H1 (cell line): Measurements from ENCODE around the gene TOMM40. TPM values are rescaled to one million over a fixed set of nuclear protein-coding genes. Genes with fewer than 3 reads are reported as not detected.

Experiments
- EP300 ChIP-seq, 2 experiments: IDR thresholded peaks; 1 replicate in 1 of 2; 2 replicates in 1 of 2; pipeline ENCODE4 v1.6.1; 2011 to 2012; ENCODE audit warnings: low read depth in 2 of 2, low read length in 2 of 2, mild to moderate bottlenecking in 2 of 2, borderline replicate concordance in 1 of 2, inconsistent platforms in 1 of 2, moderate library complexity in 1 of 2
- KDM5A ChIP-seq: fragments of 200-600 bp; IDR thresholded peaks from 2 replicates; pipeline ENCODE4 v1.7.1; 2012; ENCODE audit warnings: mild to moderate bottlenecking, low read length, inconsistent platforms, mixed read lengths
- NRF1 ChIP-seq: IDR thresholded peaks from 2 replicates; pipeline ENCODE4 v1.6.1; 2011; ENCODE audit warnings: mild to moderate bottlenecking, low read depth, low read length, improper control_type of control experiment
- RNF2 ChIP-seq: fragments of 200-900, 300-1000 bp; sonication (generic); IDR thresholded peaks from 2 replicates; pipeline ENCODE4 v1.7.1; 2016; ENCODE audit warnings: borderline replicate concordance, low read depth, mild to moderate bottlenecking, antibody characterized with exemption, low read length; ENCODE audit not compliant: poor library complexity, severe bottlenecking; ENCODE audit errors: missing control alignments
- SIRT6 ChIP-seq: IDR thresholded peaks from one replicate; pipeline ENCODE4 v1.7.1; 2012; ENCODE audit warnings: low read length, inconsistent platforms
- SP2 ChIP-seq: IDR thresholded peaks from 2 replicates; pipeline ENCODE4 v1.6.1; 2012; ENCODE audit warnings: mild to moderate bottlenecking, low read length, inconsistent platforms
- TBP ChIP-seq: IDR thresholded peaks from 2 replicates; pipeline ENCODE4 v1.6.1; 2011; ENCODE audit warnings: low read depth, low read length, improper control_type of control experiment
- polyA plus RNA-seq, 7 experiments: library from polyadenylated mRNA; depleted of rRNA in 3 of 7; stranded (reverse) in 5 of 7; unstranded in 2 of 7; fragments of >200 nt in 5 of 7; fragments of 200-250 nt in 2 of 7; gene quantifications; 1 replicate in 5 of 7; 2 replicates in 1 of 7; 4 replicates in 1 of 7; pipeline versions ENCODE4 v1.2.1 to v1.2.3, GENCODE V29; 2011 to 2013; ENCODE audit warnings: missing spikeins in 2 of 7, mixed read lengths in 2 of 7
- total RNA-seq: library from RNA; stranded (reverse); fragmentation: NEBNext Ultra II Directional; extraction: Animal tissue kit (Norgen Biotek cat#: 25700); gene quantifications from 2 replicates; pipeline ENCODE4 v1.2.1, GENCODE V29; 2021

Gene TOMM40
- total and polyA plus RNA-seq, 2 of the 8 experiments (the other 6 are each of a cell fraction or from before 2014, with no cell fraction given), result 154 to 179 TPM

GRCh38 chr19:44939668-44940067, 48.6 kb downstream of the TOMM40 start (continued):
- TF ChIP-seq RNF2 (no peak), SP2 (no peak), TBP (no peak), SIRT6 (no peak), KDM5A (no peak), EP300 (IDR thresholded peaks at IDR 0.05; ENCODE audit: borderline replicate concordance in 1 of 2, low read depth in 2 of 2, low read length in 2 of 2) (no peak), NRF1 (no peak)
